SK-N-SH (cell line): ENCODE results near the gene CPZ. TPM values are rescaled to one million over a fixed set of nuclear protein-coding genes. Genes with fewer than 3 reads are reported as not detected.

Experiments
- CTCF ChIA-PET: fragments of 300-600, 350-600 bp; formaldehyde crosslinking; extraction: SDS; loops from one replicate; lab custom pipeline; 2021; lab: Yijun Ruan, JAX
- POLR2A ChIA-PET: fragments of 350-600 bp; sonication (Branson Sonifier 250); formaldehyde crosslinking; extraction: SDS; loops from one replicate; lab custom pipeline; 2020; ENCODE audit warnings: antibody characterized with exemption, inconsistent platforms; lab: Yijun Ruan, JAX
- DNase-seq: peaks from one replicate; pipeline ENCODE4 v3.0.0; 2012
- H2AFZ ChIP-seq: fragments of 200-600 bp; sonication (generic); 2 replicates; pipeline ENCODE4 v1.8.1; 2016; ENCODE audit warnings: antibody characterized with exemption, mild to moderate bottlenecking, low read depth
- H3F3A ChIP-seq: fragments of 200-600 bp; sonication (generic); replicated peaks from 2 replicates; pipeline ENCODE3; 2016; ENCODE audit warnings: antibody characterized with exemption, mild to moderate bottlenecking; ENCODE audit not compliant: insufficient read depth
- H3K27ac ChIP-seq, 2 experiments: fragments of 200-500 bp in 1 of 2; fragments of 200-600 bp in 1 of 2; sonication (Bioruptor generic) in 1 of 2; sonication (generic), shearing (Covaris generic) in 1 of 2; 2 replicates each; pipeline versions ENCODE4 v1.5.1 to v1.6.1; 2014 to 2016; ENCODE audit warnings: low read depth in 2 of 2, inconsistent platforms in 1 of 2, low read length in 1 of 2, mild to moderate bottlenecking in 1 of 2, mixed read lengths in 1 of 2
- H3K27me3 ChIP-seq: fragments of 200-600 bp; sonication (generic), shearing (Covaris generic); 2 replicates; pipeline ENCODE4 v1.6.1; 2016; ENCODE audit warnings: mixed run types; ENCODE audit not compliant: insufficient read depth
- H3K36me3 ChIP-seq, 2 experiments: fragments of 200-500 bp in 1 of 2; fragments of 200-600 bp in 1 of 2; sonication (Bioruptor generic) in 1 of 2; sonication (generic) in 1 of 2; replicated peaks in 1 of 2; 2 replicates each; pipeline versions ENCODE3 to v1.5.1; 2014 to 2016; ENCODE audit warnings: low read length in 1 of 2, mild to moderate bottlenecking in 1 of 2; ENCODE audit not compliant: insufficient read depth in 2 of 2, control insufficient read depth in 1 of 2
- H3K4me1 ChIP-seq, 2 experiments: fragments of 200-500 bp in 1 of 2; fragments of 200-600 bp in 1 of 2; sonication (Bioruptor generic) in 1 of 2; sonication (generic), shearing (Covaris generic) in 1 of 2; 2 replicates each; pipeline versions ENCODE4 v1.5.1 to v1.6.1; 2014 to 2016; ENCODE audit warnings: low read depth in 1 of 2, low read length in 1 of 2, mixed run types in 1 of 2; ENCODE audit not compliant: insufficient read depth in 2 of 2, control insufficient read depth in 1 of 2
- H3K4me2 ChIP-seq: fragments of 200-600 bp; sonication (generic), shearing (Covaris generic); 2 replicates; pipeline ENCODE4 v1.6.1; 2017; ENCODE audit warnings: mixed run types
- H3K4me3 ChIP-seq, 2 experiments: fragments of 200-500 bp in 1 of 2; fragments of 200-600 bp in 1 of 2; sonication (Bioruptor generic) in 1 of 2; sonication (generic), shearing (Covaris generic) in 1 of 2; 2 replicates each; pipeline versions ENCODE4 v1.5.1 to v1.8.1; 2014 to 2016; ENCODE audit warnings: low read depth in 2 of 2, inconsistent platforms in 1 of 2, low read length in 1 of 2, mild to moderate bottlenecking in 1 of 2, mixed read lengths in 1 of 2, moderate library complexity in 1 of 2
- H3K79me2 ChIP-seq: fragments of 200-600 bp; sonication (generic); 2 replicates; pipeline ENCODE4 v1.8.1; 2017; ENCODE audit warnings: mild to moderate bottlenecking; ENCODE audit not compliant: insufficient read depth
- H3K9ac ChIP-seq: fragments of 200-600 bp; sonication (generic); 2 replicates; pipeline ENCODE4 v1.6.1; 2017; ENCODE audit warnings: mixed run types
- H3K9me2 ChIP-seq: fragments of 200-600 bp; sonication (generic); 2 replicates; pipeline ENCODE4 v1.6.1; 2017; ENCODE audit warnings: mixed run types
- H3K9me3 ChIP-seq: fragments of 200-600 bp; sonication (generic); 2 replicates; pipeline ENCODE4 v1.6.1; 2017; ENCODE audit warnings: mixed run types, mild to moderate bottlenecking, moderate library complexity
- H4K20me1 ChIP-seq: fragments of 200-600 bp; sonication (generic); 2 replicates; pipeline ENCODE4 v1.6.1; 2017; ENCODE audit warnings: mild to moderate bottlenecking, mixed run types; ENCODE audit not compliant: insufficient read depth
- FOXM1 ChIP-seq: IDR thresholded peaks from 2 replicates; pipeline ENCODE4 v1.4.0; 2012; ENCODE audit warnings: low read depth, mild to moderate bottlenecking
- GATA2 ChIP-seq: sonication (generic); formaldehyde crosslinking; IDR thresholded peaks from 2 replicates; pipeline ENCODE4 v1.5.0; 2020; ENCODE audit warnings: mild to moderate bottlenecking, missing genetic modification reagents
- IRF3 ChIP-seq: fragments of 150-350 bp; IDR thresholded peaks from 2 replicates; pipeline ENCODE4 v1.6.1; 2016; ENCODE audit warnings: mild to moderate bottlenecking, low read depth, low read length
- NFIC ChIP-seq: IDR thresholded peaks from 2 replicates; pipeline ENCODE4 v1.4.0; 2012; ENCODE audit warnings: borderline replicate concordance
- NRF1 ChIP-seq: IDR thresholded peaks from 2 replicates; pipeline ENCODE4 v1.6.1; 2012; ENCODE audit warnings: low read depth, mild to moderate bottlenecking, low read length
- REST ChIP-seq: IDR thresholded peaks from 2 replicates; pipeline ENCODE4 v1.6.1; 2012; ENCODE audit warnings: mild to moderate bottlenecking, low read depth, low read length, moderate library complexity
- SIN3A ChIP-seq: IDR thresholded peaks from 2 replicates; pipeline ENCODE4 v1.6.1; 2012; ENCODE audit warnings: low read depth, mild to moderate bottlenecking, low read length, moderate library complexity, borderline replicate concordance
- SMC3 ChIP-seq: IDR thresholded peaks from 2 replicates; pipeline ENCODE4 v1.6.1; 2012; ENCODE audit warnings: low read depth, low read length, improper control_type of control experiment
- TEAD4 ChIP-seq: IDR thresholded peaks from 2 replicates; pipeline ENCODE4 v1.4.0; 2012; ENCODE audit warnings: mild to moderate bottlenecking, borderline replicate concordance; ENCODE audit not compliant: insufficient read depth
- USF2 ChIP-seq: fragments of 150-350 bp; IDR thresholded peaks from 2 replicates; pipeline ENCODE4 v1.6.1; 2017; ENCODE audit warnings: antibody characterized with exemption, low read length, low read depth, borderline replicate concordance
- ZBTB33 ChIP-seq: IDR thresholded peaks from 2 replicates; pipeline ENCODE4 v1.4.0; 2012; ENCODE audit warnings: low read depth, borderline replicate concordance
- WGBS: methylation state at CpG from one replicate; pipeline ENCODE4 v1.1.6; 2017; ENCODE audit warnings: low lambda C conversion rate; 5-methylcytosine and 5-hydroxymethylcytosine counted together
- polyA plus RNA-seq, 3 experiments: library from polyadenylated mRNA; depleted of rRNA; stranded (reverse); fragments of >200 nt; gene quantifications; 2 replicates each; pipeline ENCODE4 v1.2.3, GENCODE V29; 2012

Gene CPZ
- polyA plus RNA-seq, 1 of the 3 experiments (the other 2 are of a cell fraction) = not detected

- Histone ChIP-seq H4K20me1 (no peaks in the 10 kb centered on the region), H3K4me1 (peaks cover 0 to 31% of the 10 kb centered on the region in 2 experiments; a peak in 1 of 4 replicates), H3K79me2 (no peaks in the 10 kb centered on the region), H3K4me3 (no peak overlapping the region), H3K9me3 (no peaks in the 10 kb centered on the region), H2AFZ (no peak overlapping the region), H3K4me2 (no peak overlapping the region), H3K36me3 (no peaks in the 10 kb centered on the region), H3F3A (no peaks in the 10 kb centered on the region), H3K9me2 (no peaks in the 10 kb centered on the region), H3K27ac (no peak overlapping the region), H3K27me3 (no peaks in the 10 kb centered on the region), H3K9ac (no peak overlapping the region)
- TF ChIP-seq GATA2 (CRISPR knock-in tag) = no peak
- TF ChIP-seq FOXM1 = no peak
- TF ChIP-seq REST = no peak
- TF ChIP-seq NRF1 = no peak
- no peak for TF ChIP-seq USF2
- no peak for TF ChIP-seq SIN3A
- no peak for TF ChIP-seq IRF3
- no peak for TF ChIP-seq ZBTB33
- no peak for TF ChIP-seq TEAD4
- TF ChIP-seq SMC3 = no peak
- TF ChIP-seq NFIC = no peak
- POLR2A ChIA-PET = no interaction called here
- CTCF ChIA-PET = interaction anchor here (0.9 to 7.4 kb wide), 5 partner anchors 9 to 124 kb away, joined by 3 to 54 read pairs (median 3); no protein-coding TSS in a partner anchor
- DNase-seq = no peak
- 67% methylated on average over 17 of the region's 24 CpGs for WGBS
Measured at GRCh38 chr4:8593264-8594096, 915 bp downstream of the CPZ start.
